Effector memory CD8-positive, alpha-beta T cell (primary cell): ENCODE measurements around the gene C17orf107.
"Not testable (repeated sequence)": the region's sequence is repeated elsewhere in the genome, so short reads cannot be mapped to it uniquely, and the experiment has no call there.

Experiments used
- ATAC-seq: fragments of 150-1000 bp; cut with Tn5 transposase; replicated peaks from 2 replicates; pipeline ENCODE4 v1.10.0; 2021; ENCODE audit warnings: mild to moderate bottlenecking, moderate library complexity
- DNase-seq, 3 experiments: peaks; one replicate each; pipeline ENCODE4 v3.0.0; 2021
- H3K27ac Mint-ChIP-seq, 2 donors: one replicate each; pipeline ENCODE4 v1.8.0; 2022; ENCODE audit warnings: mild to moderate bottlenecking in 2 of 2, mixed read lengths in 2 of 2, moderate library complexity in 2 of 2
- H3K27me3 Mint-ChIP-seq, 2 donors: one replicate each; pipeline ENCODE4 v1.8.0; 2022; ENCODE audit warnings: mixed read lengths in 2 of 2
- H3K36me3 Mint-ChIP-seq: one replicate; pipeline ENCODE4 v1.8.0; 2022; ENCODE audit warnings: mild to moderate bottlenecking, moderate library complexity, mixed read lengths; ENCODE audit not compliant: insufficient read depth
- H3K4me1 Mint-ChIP-seq, 2 donors: one replicate each; pipeline ENCODE4 v1.8.0; 2022; ENCODE audit warnings: low read depth in 2 of 2, mixed read lengths in 2 of 2
- H3K4me3 Mint-ChIP-seq, 2 donors: one replicate each; pipeline ENCODE4 v1.8.0; 2022; ENCODE audit warnings: mild to moderate bottlenecking in 2 of 2, mixed read lengths in 2 of 2, moderate library complexity in 2 of 2
- H3K9me3 Mint-ChIP-seq, 2 donors: one replicate each; pipeline ENCODE4 v1.8.0; 2022; ENCODE audit warnings: mixed read lengths in 2 of 2
- total RNA-seq, 9 experiments: gene quantifications; one replicate each; lab custom pipeline; 2026; lab: John Stamatoyannopoulos, UW

The C17orf107 gene
- total RNA-seq: 2.4 to 42.3 (median 7.3) reads per million in 9 experiments

DNA sequence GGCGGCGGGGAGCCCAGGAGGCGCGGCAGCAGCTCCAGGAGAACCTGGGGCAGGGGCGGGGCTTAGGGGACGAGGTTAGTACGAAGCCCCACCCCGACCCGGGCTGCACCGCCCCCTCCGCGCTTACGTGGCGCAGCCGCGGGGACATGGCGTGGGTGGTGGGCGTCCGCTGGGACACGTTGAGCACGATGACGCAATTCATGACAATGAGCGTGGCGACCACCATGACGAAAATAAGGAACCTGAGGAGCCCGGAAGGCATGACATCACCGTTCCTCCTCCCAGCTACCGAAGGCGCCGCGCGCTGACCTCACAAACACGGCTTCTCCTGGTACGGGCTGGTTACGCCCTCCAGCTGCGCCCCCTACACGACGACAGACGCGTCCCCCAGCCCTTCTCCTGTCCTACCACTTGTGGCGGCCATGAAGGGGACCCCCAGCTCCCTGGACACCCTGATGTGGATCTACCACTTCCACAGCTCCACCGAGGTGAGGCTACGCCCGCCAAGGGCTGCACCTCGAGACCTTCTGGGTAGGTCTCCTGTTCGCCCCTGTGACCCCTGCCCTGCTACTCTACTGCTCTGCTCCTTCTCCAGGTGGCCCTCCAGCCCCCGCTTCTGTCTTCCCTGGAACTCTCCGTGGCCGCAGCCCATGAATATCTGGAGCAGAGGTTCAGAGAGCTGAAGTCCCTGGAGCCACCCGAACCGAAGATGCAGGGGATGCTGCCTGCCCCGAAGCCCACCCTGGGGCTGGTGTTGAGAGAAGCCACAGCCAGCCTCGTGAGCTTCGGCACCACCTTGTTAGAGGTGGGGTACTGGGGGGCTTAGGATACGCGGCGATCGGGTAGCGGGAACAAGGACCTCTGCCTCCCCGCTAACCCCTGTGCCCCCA lies at the start of gene C17orf107:
C17orf107 (plus strand) TSS at position 196 of the 890 bp plus-strand sequence; CDS start at position 423, 227 bp downstream.
- H3K9me3 Mint-ChIP-seq: no peaks in the 10 kb centered on the region
- DNase-seq (peak; percentile 95 to 97 (median 97)), ATAC-seq (peak; percentile 71)
- peaks cover 37% of the 10 kb centered on the region in 2 donors for H3K4me1 Mint-ChIP-seq
- no peaks in the 10 kb centered on the region for H3K27me3 Mint-ChIP-seq
- peak within 1 kb of the TSS; percentile 91 to 93 for H3K27ac Mint-ChIP-seq
- peak within 1 kb of the TSS; percentile 85 to 86 for H3K4me3 Mint-ChIP-seq
- H3K36me3 Mint-ChIP-seq: peaks cover 63% of the 10 kb centered on the region

DNA sequence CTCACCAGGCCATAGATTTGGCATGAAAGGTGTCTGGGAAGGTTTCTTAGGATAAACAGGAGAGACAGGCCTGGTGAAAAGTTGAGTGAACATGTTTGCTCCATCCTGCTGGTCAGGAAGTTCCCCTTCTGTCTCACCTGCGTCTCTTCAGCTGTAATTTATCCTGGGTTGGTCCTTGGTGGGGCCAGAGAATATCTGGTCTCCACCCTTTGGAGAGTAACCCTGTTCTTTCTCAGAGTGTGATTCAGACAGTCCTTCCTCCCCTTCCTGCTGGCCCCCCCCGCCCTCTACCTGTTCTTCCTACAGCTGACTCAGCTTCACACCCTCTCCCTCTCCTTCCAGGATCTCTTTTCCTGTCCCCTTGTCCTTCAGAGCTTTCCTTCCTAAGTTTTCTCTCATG lies 49.1 kb upstream of the C17orf107 start:
- Mint-ChIP-seq H3K9me3 (peaks cover 4 to 8% of the 10 kb centered on the region in 2 donors), H3K4me3 (no peak overlapping the region), H3K4me1 (peaks cover 39 to 50% of the 10 kb centered on the region in 2 donors), H3K27me3 (no peaks in the 10 kb centered on the region), H3K36me3 (peaks cover 40% of the 10 kb centered on the region), H3K27ac (peak overlapping the region in 1 of 2 donors; percentile 58)
- DNase-seq (no peak), ATAC-seq (no peak)

DNA sequence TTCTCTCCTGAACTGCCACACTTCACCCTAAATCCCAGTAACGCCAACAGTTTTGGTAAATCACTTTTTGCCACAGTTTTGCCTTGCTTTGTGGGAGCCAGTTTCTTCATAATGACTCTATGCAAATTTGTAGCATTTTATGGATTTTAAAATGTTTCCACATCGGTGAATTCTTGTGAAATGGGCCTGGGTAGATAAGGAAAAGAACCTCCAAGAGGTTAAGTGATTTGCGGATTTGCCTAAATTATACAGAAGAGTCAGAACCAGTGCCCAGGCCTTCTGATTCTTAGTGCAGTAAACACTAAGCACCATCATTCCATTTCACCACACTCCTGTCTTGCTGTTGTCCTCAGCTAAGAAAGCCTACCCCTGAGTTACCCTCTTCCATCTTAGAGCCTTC lies 48.3 kb upstream of the C17orf107 start:
- H3K27me3 Mint-ChIP-seq: no peaks in the 10 kb centered on the region
- no peak overlapping the region for H3K4me3 Mint-ChIP-seq
- peaks cover 32 to 48% of the 10 kb centered on the region in 2 donors for H3K4me1 Mint-ChIP-seq
- no peak overlapping the region for H3K27ac Mint-ChIP-seq
- H3K9me3 Mint-ChIP-seq: peaks cover 4 to 8% of the 10 kb centered on the region in 2 donors
- ATAC-seq: no peak
- peaks cover 44% of the 10 kb centered on the region for H3K36me3 Mint-ChIP-seq
- DNase-seq: no peak

DNA sequence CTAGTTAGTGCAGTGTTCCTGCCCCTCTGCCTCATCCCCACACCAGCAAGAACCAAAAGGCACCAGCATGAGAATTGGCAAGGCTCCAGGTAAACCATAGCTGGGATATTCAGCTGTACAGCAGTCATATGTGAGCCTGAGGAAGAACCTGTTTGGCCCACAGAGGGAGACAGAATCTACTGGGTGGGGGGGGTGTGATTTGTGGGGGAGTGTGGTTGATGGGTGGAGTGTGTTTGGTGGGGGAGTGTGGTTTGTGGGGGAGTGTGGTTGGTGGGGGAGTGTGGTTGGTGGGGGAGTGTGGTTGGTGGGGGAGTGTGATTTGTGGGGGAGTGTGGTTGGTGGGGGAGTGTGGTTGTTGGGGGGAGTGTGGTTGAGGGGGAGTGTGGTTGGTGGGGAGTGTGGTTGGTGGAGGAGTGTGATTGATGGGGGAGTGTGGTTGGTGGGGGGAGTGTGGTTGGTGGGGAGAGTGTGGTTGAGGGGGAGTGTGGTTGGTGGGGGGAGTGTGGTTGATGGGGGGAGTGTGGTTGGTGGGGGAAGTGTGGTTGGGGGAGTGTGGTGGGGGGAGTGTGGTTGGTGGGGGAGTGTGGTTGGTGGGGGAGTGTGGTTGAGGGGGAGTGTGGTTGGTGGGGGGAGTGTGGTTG lies 46.6 kb upstream of the C17orf107 start:
- Mint-ChIP-seq H3K27ac (peak overlapping the region; percentile 89 to 94), H3K36me3 (peaks cover 57% of the 10 kb centered on the region), H3K4me3 (peak overlapping the region; percentile 26 to 61), H3K27me3 (no peaks in the 10 kb centered on the region), H3K9me3 (peaks cover 4 to 8% of the 10 kb centered on the region in 2 donors), H3K4me1 (peaks cover 38 to 55% of the 10 kb centered on the region in 2 donors)
- ATAC-seq: peak; percentile 81
- DNase-seq: peak; percentile 30 to 43 (median 34)

DNA sequence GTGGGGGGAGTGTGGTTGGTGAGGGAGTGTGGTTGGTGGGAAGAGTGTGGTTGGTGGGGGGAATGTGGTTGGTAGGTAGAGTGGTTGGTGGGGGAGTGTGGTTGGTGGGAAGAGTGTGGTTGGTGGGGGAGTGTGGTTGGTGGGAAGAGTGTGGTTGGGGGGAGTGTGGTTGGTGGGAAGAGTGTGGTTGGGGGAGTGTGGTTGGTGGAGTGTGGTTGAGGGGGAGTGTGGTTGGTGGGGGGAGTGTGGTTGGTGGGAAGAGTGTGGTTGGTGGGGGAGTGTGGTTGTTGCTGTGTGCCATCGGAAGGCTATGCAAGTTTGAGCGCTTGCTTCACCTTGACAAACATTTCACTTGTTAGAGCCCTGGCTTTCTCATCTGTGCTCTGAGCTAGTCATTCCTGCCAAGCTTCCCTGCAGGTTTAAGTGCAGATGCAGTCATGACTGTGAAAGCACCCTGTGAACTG lies 46.1 kb upstream of the C17orf107 start:
- H3K9me3 Mint-ChIP-seq: peaks cover 4 to 8% of the 10 kb centered on the region in 2 donors
- ATAC-seq: peak; percentile 56
- H3K27me3 Mint-ChIP-seq: no peaks in the 10 kb centered on the region
- peaks cover 38 to 52% of the 10 kb centered on the region in 2 donors for H3K4me1 Mint-ChIP-seq
- H3K36me3 Mint-ChIP-seq: peaks cover 62% of the 10 kb centered on the region
- peak overlapping the region; percentile 47 to 68 for H3K4me3 Mint-ChIP-seq
- peak overlapping the region; percentile 89 to 94 for H3K27ac Mint-ChIP-seq
- peak; percentile 22 to 23 (median 22) for DNase-seq

DNA sequence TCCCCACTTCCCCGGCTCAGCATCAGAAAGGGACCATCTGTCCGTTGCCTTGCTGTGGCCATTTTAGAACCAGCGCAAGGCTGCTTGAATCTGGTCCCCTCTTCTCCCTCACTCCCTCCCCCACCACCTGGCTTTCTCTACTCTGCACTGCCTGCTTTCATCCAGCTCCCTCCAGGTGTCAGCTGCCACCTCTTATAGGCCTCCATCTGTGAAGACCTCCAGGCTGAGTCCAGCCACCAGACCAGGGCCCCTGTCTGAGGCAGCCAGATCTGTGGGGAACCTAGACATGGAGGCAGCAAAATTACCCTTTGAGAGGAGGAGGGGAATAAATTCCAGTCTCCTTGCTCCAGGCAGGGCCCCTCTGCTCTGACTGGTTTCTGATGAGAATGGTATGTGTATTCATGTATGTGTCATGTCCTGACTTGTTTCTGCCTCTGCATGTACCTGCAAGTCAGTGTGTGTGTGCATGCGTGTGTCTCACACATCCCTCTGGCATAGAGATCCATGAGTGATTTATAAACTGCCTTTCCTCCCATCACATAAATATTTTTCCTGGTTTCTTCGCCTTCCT lies 45.1 kb upstream of the C17orf107 start:
- ATAC-seq (no peak), DNase-seq (no peak)
- Mint-ChIP-seq H3K9me3 (peaks cover 4 to 8% of the 10 kb centered on the region in 2 donors), H3K4me1 (peaks cover 38 to 49% of the 10 kb centered on the region in 2 donors), H3K36me3 (peaks cover 62% of the 10 kb centered on the region), H3K27me3 (no peaks in the 10 kb centered on the region), H3K27ac (peak overlapping the region in 1 of 2 donors; percentile 94), H3K4me3 (peak overlapping the region in 1 of 2 donors; percentile 48)

DNA sequence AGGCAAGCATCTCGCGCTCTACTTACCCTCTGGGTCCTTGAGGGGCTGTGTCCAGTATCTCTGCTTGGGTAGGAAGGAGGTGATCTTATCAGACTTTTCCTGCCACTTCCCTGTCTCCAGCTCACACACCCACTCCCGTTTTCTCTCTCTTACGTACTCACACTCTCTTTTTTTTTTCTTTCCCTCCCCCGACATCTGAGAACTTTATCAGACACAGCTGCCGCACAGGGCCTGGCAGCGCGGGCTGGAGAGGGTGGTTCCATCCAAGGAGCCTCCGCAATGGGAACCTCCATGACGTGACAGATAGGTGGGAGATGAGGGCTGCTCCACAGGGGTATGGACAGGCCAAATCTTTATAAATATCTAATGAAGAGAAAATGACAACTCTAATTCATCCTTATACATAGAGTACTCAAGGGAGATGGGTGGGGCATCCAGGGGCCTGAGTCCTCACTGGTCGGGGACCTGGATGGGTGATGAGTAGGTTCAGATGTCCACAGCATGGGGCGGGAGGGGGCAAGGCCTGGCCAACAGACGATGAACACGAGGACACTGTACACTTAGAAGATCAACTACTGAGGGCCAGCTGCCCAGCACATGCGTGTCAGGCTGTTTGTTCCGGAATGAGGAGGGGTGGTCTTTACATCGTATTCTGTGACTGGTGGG lies 42.9 kb upstream of the C17orf107 start:
- ATAC-seq: no peak
- Mint-ChIP-seq H3K27ac (peak overlapping the region in 1 of 2 donors; percentile 58), H3K4me1 (peaks cover 29 to 33% of the 10 kb centered on the region in 2 donors), H3K36me3 (peaks cover 76% of the 10 kb centered on the region), H3K27me3 (no peaks in the 10 kb centered on the region), H3K9me3 (peaks cover 4 to 8% of the 10 kb centered on the region in 2 donors), H3K4me3 (no peak overlapping the region)
- DNase-seq: no peak

DNA sequence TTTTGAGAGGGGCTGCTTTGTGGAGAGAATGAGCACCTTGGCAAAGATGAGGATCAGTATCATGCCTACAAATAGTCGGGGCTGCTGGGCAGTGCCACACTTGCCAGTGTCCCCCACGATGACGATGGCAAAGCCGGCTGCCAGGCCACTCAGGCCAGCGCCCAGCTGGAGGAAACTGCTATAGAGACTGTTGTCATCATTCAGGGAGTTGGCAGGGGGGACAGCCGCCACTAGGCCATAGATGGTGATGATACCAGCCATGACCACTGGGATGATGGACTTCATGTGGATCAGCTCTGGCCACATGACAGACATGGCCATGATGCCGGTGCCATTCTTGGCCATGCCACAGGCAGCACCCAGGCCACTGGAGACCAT lies 42.4 kb upstream of the C17orf107 start:
- Mint-ChIP-seq H3K27me3 (no peaks in the 10 kb centered on the region), H3K9me3 (peaks cover 3 to 7% of the 10 kb centered on the region in 2 donors), H3K27ac (peak overlapping the region in 1 of 2 donors; percentile 58), H3K36me3 (peaks cover 74% of the 10 kb centered on the region), H3K4me1 (peaks cover 27 to 29% of the 10 kb centered on the region in 2 donors), H3K4me3 (peak overlapping the region in 1 of 2 donors; percentile 6)
- ATAC-seq (no peak), DNase-seq (no peak)

DNA sequence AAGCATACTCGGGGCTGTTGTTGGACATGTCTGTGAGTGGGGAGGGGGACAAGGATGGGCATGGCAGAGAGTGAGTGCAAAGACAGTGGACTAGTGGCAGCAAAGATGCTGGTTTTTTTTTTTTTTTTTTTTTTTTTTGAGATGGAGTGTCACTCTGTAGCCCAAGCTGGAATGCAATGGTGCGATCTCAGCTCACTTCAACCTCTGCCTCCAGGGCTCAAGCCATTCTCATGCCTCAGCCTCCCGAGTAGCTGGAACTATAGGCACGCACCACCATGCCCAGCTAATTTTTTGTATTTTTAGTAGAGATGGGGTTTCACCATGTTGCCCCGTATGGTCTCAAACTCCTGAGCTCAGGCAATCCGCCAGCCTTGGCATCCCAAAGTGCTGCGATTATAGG lies 42.0 kb upstream of the C17orf107 start:
- Mint-ChIP-seq H3K36me3 (peaks cover 70% of the 10 kb centered on the region), H3K4me1 (peaks cover 23 to 25% of the 10 kb centered on the region in 2 donors), H3K4me3 (peak overlapping the region in 1 of 2 donors; percentile 6)
- not testable (repeated sequence) for ATAC-seq, H3K27me3 Mint-ChIP-seq, DNase-seq, H3K9me3 Mint-ChIP-seq, H3K27ac Mint-ChIP-seq

DNA sequence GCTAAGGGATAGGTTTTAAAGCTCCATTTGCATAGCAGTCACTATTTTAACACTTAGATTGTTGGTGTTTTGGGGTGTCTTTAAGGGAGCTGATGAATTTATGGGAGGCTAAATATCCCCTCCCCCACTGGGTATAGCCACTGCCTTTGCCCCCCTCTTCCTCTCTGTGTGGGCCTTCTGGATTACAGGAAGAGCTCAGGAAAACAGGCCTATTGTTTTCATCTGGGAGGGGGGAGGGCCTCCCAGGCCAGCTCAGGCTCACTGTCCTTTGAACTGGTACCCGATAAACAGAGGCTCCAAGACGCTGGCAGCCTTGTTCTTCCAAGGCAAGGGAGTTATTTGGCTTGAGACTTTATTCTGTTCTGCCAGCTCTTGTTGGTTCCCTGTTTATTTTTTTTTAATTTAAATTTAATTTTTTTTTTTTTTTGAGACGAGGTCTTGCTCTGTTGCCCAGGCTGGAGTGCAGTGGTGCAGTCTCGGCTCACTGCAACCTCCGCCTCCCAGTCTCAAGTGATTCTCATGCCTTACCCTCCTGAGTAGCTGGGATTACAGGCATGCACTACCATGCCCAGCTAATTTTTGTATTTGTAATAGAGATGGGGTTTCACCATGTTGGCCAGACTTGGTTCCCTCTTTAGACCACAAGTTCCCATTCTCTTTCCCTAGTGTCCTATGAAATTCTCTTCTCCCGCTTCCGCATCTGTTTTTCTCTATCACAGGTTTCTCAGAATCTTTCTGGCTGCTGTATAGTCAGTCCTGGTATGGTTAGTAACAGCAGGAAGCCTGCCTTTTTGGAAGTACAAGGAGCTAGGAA lies 41.1 kb upstream of the C17orf107 start:
- H3K36me3 Mint-ChIP-seq: peaks cover 61% of the 10 kb centered on the region
- H3K27me3 Mint-ChIP-seq: no peaks in the 10 kb centered on the region
- ATAC-seq: no peak
- DNase-seq: no peak
- H3K4me1 Mint-ChIP-seq: peaks cover 25 to 26% of the 10 kb centered on the region in 2 donors
- H3K4me3 Mint-ChIP-seq: no peak overlapping the region
- no peaks in the 10 kb centered on the region for H3K9me3 Mint-ChIP-seq
- no peak overlapping the region for H3K27ac Mint-ChIP-seq

DNA sequence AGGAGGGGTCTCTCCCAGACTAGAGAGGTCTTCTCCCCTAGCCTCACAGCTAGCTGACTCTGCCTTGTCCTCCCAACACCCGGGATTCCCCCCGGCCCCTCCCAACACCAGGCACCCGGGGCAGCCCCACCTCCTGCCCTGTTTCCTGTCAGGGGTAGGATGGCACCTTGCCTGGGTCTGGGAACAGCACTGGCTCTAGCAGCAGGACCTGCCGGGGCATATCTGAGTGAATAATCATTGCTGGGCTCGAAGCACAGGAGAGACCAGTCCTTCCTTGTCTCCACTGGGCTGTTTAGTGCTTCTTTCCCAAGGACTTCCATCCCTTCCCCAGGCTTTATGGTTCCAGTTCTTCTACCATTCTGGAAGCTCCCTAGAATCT lies 40.5 kb upstream of the C17orf107 start:
- ATAC-seq (no peak), DNase-seq (no peak)
- Mint-ChIP-seq H3K27me3 (no peaks in the 10 kb centered on the region), H3K4me1 (peaks cover 25 to 26% of the 10 kb centered on the region in 2 donors), H3K9me3 (no peaks in the 10 kb centered on the region), H3K4me3 (no peak overlapping the region), H3K27ac (no peak overlapping the region), H3K36me3 (peaks cover 55% of the 10 kb centered on the region)
